Chondrocyte (in vitro differentiated cells): Measurements from ENCODE around the gene FICD. TPM values are rescaled to one million over a fixed set of nuclear protein-coding genes. Genes with fewer than 3 reads are reported as not detected.
"Not testable (repeated sequence)": the region's sequence is repeated elsewhere in the genome, so short reads cannot be mapped to it uniquely, and the experiment has no call there.

ENCODE experiments used
- DNase-seq: peaks from one replicate; pipeline ENCODE4 v3.0.0; 2021; ENCODE audit warnings: mixed read lengths, low spot score
- H3K27ac Mint-ChIP-seq: one replicate; pipeline ENCODE4 v1.8.0; 2021; ENCODE audit warnings: mild to moderate bottlenecking, moderate library complexity, mixed read lengths; ENCODE audit not compliant: unreplicated experiment
- H3K27me3 Mint-ChIP-seq: 2 replicates; pipeline ENCODE4 v1.8.0; 2021; ENCODE audit warnings: low read depth, mixed read lengths
- H3K36me3 Mint-ChIP-seq: 2 replicates; pipeline ENCODE4 v1.8.0; 2021; ENCODE audit warnings: low read depth, mixed read lengths
- H3K4me1 Mint-ChIP-seq: 2 replicates; pipeline ENCODE4 v1.8.0; 2021; ENCODE audit warnings: low read depth, mild to moderate bottlenecking, mixed read lengths
- H3K4me3 Mint-ChIP-seq: one replicate; pipeline ENCODE4 v1.8.0; 2021; ENCODE audit warnings: mild to moderate bottlenecking, moderate library complexity, mixed read lengths; ENCODE audit not compliant: unreplicated experiment
- H3K9me3 Mint-ChIP-seq: 2 replicates; pipeline ENCODE4 v1.8.0; 2021; ENCODE audit warnings: low read depth, mixed read lengths
- total RNA-seq: library from RNA; stranded (reverse); gene quantifications from 3 replicates; pipeline ENCODE4 v1.2.1, GENCODE V29; 2021
- TF ChIP-seq, protein P1 (sequence below): fragments of 200-600 bp; sonication (generic); IDR thresholded peaks from 2 replicates; pipeline ENCODE4 v1.5.0; 2021; ENCODE audit warnings: antibody characterized with exemption, mild to moderate bottlenecking, moderate library complexity

Gene FICD
- total RNA-seq, 1 donor from 2014 or later, result 7.8 TPM

DNA sequence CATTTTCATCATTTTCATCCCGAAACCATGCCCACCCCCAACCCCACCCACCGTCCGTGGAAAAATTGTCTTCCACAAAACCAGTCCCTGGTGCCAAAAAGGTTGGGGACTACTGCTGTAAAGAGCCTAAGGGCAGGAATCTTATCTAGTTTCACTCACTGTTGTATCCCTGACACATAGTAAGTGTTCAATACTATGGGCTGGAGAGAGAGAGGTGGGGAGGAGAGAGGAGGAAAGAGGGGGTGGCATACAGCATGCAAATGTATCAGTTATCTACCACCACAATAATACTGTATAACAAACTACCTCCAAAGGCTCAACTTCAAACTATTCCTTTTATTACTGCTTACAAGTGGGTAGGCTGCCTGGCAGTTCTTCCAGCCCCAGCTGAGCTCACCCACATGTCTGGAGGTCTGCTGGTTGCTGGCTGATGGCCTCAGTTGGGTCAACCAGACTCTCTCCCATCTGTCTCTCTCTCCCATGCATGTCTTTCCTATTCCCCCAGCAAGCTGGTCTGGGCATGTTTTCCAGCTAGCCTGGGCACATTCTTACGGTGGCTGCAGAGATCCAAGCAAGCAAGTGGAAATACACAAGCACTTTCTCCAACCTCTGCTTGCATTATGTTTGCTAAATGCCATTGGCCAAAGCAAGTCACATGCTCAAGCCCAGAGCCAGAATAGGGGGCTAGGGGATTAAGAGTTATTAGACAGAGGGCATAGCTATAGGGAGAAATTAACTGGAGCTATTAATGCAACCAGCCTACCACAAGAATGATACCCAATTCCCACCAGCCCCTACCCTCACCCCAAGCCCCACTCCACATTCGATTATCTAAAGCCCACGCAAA is 31.6 kb upstream of the FICD start:
- no peaks in the 10 kb centered on the region for H3K36me3 Mint-ChIP-seq
- H3K4me1 Mint-ChIP-seq, result peaks cover 6% of the 10 kb centered on the region
- no peak for DNase-seq
- H3K27ac Mint-ChIP-seq, result no peak overlapping the region
- no peak overlapping the region for H3K4me3 Mint-ChIP-seq
- H3K9me3 Mint-ChIP-seq, result peaks cover 12% of the 10 kb centered on the region
- TF ChIP-seq, protein P1, sequence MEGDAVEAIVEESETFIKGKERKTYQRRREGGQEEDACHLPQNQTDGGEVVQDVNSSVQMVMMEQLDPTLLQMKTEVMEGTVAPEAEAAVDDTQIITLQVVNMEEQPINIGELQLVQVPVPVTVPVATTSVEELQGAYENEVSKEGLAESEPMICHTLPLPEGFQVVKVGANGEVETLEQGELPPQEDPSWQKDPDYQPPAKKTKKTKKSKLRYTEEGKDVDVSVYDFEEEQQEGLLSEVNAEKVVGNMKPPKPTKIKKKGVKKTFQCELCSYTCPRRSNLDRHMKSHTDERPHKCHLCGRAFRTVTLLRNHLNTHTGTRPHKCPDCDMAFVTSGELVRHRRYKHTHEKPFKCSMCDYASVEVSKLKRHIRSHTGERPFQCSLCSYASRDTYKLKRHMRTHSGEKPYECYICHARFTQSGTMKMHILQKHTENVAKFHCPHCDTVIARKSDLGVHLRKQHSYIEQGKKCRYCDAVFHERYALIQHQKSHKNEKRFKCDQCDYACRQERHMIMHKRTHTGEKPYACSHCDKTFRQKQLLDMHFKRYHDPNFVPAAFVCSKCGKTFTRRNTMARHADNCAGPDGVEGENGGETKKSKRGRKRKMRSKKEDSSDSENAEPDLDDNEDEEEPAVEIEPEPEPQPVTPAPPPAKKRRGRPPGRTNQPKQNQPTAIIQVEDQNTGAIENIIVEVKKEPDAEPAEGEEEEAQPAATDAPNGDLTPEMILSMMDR, result no peak
- peaks cover 9% of the 10 kb centered on the region for H3K27me3 Mint-ChIP-seq

DNA sequence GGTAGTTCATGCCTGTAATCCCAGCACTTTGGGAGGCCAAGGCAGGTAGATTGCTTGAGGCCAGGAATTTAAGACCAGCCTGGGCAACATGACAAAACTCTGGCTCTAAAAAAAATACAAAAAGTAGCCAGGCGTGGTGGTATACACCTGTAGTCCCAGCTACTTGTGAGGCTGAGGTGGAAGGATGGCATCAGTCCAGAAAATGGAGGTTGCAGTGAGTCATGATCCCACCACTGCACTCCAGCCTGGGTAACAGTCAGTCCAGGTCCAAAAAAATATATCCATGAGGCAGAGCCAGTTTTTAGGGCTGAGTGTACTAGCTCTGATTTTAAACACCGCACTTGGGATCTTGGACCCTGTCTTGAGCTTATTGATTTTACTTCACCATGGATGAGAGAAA is 30.6 kb upstream of the FICD start:
- Mint-ChIP-seq H3K27ac (no peak overlapping the region), H3K27me3 (peaks cover 9% of the 10 kb centered on the region), H3K9me3 (peaks cover 12% of the 10 kb centered on the region), H3K4me1 (peaks cover 6% of the 10 kb centered on the region), H3K4me3 (no peak overlapping the region), H3K36me3 (no peaks in the 10 kb centered on the region)
- no peak for DNase-seq
- TF ChIP-seq, protein P1, result no peak

DNA sequence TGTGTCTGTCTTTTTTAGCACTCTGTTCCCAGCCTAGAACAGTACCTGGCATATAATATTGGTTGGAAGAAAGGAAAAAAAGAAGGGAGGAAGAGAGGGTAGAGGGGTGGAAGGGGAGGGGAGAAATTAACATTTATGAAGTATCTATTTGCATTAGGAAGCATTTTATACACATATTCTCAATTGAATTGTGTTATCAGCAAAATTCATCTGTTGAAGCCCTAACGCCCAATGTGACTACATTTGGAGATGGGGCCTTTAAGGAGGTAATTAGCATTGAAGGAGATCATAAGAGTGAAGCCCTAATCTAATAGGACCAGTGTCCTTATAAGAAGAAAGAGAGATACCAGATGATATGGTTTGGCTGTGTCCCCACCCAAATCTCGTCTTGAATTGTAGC is 30.2 kb upstream of the FICD start:
- Mint-ChIP-seq H3K4me3 (no peak overlapping the region), H3K27me3 (peaks cover 9% of the 10 kb centered on the region), H3K27ac (no peak overlapping the region), H3K9me3 (peaks cover 12% of the 10 kb centered on the region), H3K4me1 (peaks cover 6% of the 10 kb centered on the region), H3K36me3 (no peaks in the 10 kb centered on the region)
- TF ChIP-seq, protein P1, result no peak
- DNase-seq, result no peak

DNA sequence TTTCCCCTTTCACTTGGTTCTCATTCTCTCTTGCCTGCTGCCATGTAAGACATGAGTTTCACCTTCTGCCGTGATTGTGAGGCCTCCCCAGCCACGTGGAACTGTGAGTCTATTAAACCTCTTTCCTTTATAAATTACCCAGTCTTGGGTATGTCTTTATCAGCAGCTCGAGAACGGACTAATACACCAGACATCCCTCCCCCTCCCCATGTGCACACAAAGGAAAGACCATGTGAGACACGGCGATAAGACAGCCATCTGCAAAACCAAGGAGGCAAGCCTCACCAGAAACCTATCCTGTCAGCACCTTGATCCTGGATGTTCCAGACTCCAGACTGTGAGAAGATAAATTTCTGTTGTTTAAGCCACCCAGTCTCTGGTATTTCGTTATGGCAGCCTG is 29.7 kb upstream of the FICD start:
- H3K9me3 Mint-ChIP-seq, result peaks cover 12% of the 10 kb centered on the region
- not testable (repeated sequence) for H3K27ac Mint-ChIP-seq, H3K4me3 Mint-ChIP-seq, H3K4me1 Mint-ChIP-seq, DNase-seq, H3K27me3 Mint-ChIP-seq, H3K36me3 Mint-ChIP-seq

DNA sequence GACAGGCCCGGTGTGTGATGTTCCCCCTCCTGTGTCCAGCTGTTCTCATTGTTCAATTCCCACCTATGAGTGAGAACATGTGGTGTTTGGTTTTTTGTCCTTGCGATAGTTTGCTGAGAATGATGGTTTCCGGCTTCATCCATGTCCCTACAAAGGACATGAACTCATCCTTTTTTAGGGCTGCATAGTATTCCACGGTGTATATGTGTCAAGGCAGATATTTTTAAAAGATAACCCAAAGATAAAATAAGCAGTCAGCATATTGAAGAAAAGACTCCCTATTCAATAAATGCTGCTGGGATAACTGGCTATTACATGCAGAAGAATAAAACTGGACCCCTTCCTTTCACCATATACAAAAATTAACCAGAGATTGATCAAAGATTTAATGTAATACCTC is 28.0 kb upstream of the FICD start:
- H3K9me3 Mint-ChIP-seq, result peaks cover 12% of the 10 kb centered on the region
- not testable (repeated sequence) for H3K27ac Mint-ChIP-seq, H3K36me3 Mint-ChIP-seq, H3K27me3 Mint-ChIP-seq, DNase-seq, H3K4me1 Mint-ChIP-seq, H3K4me3 Mint-ChIP-seq

DNA sequence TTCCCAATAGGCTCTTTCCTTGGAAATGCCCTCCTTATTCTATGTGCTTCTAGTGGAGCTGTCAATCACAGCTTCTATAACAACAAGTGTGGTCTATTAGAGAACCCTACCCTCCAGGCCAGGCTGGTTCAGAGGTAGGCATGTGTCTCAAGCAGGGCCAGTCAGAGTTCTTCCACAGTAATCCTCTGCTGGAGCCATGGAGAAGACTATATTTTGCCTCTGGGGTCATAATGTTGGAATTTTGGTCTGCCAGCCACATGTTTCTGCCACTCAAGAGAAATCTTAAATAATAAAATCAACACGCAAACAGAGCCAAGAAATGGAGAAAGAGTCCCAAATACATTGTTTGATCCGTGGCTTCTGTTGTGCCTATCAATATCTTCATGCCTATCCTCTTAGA is 23.8 kb upstream of the FICD start:
- no peak overlapping the region for H3K4me3 Mint-ChIP-seq
- peaks cover 12% of the 10 kb centered on the region for H3K9me3 Mint-ChIP-seq
- DNase-seq, result no peak
- TF ChIP-seq, protein P1, result no peak
- no peaks in the 10 kb centered on the region for H3K4me1 Mint-ChIP-seq
- no peaks in the 10 kb centered on the region for H3K36me3 Mint-ChIP-seq
- H3K27ac Mint-ChIP-seq, result no peak overlapping the region
- H3K27me3 Mint-ChIP-seq, result peaks cover 26% of the 10 kb centered on the region
